Skin epidermis (tissue), 12 donors: ENCODE results near the gene IGSF10.

Experiments
- H3K27ac ChIP-seq, 21 experiments: fragments of 200-600 bp; sonication (generic) in 11 of 21; one replicate each; pipeline ENCODE4 v1.5.0; 2020; ENCODE audit warnings: mild to moderate bottlenecking in 3 of 21, inconsistent platforms in 2 of 21, moderate library complexity in 2 of 21
- H3K4me3 ChIP-seq, 7 experiments: fragments of 200-600 bp; sonication (generic) in 2 of 7; one replicate each; pipeline ENCODE4 v1.5.0; 2020; ENCODE audit warnings: inconsistent platforms in 2 of 7, mild to moderate bottlenecking in 2 of 7, moderate library complexity in 1 of 7

IGSF10 gene

GRCh38 chr3:151468284-151468917 lies 7.5 kb upstream of the IGSF10 start:
- Histone ChIP-seq H3K4me3 (no peak overlapping the region), H3K27ac (no peak overlapping the region)

- Histone ChIP-seq H3K4me3 (no peak overlapping the region), H3K27ac (no peak overlapping the region)
Measured at GRCh38 chr3:151467069-151467468, 6.2 kb upstream of the IGSF10 start.

GRCh38 chr3:151462991-151463390 lies 2.1 kb upstream of the IGSF10 start:
- Histone ChIP-seq H3K27ac (no peak overlapping the region), H3K4me3 (no peak overlapping the region)

- Histone ChIP-seq H3K4me3 (no peak overlapping the region), H3K27ac (no peak overlapping the region)
Measured at GRCh38 chr3:151462278-151462780, 1.5 kb upstream of the IGSF10 start.

- peak overlapping the region in 4 of 21 experiments; percentile 22 to 76 (median 27) for H3K27ac ChIP-seq
Measured at GRCh38 chr3:151460228-151460627, 633 bp downstream of the IGSF10 start.

GRCh38 chr3:151459358-151459757 lies 1.5 kb downstream of the IGSF10 start:
- Histone ChIP-seq H3K27ac (peak overlapping the region in 1 of 21 experiments; percentile 32), H3K4me3 (peak overlapping the region in 1 of 7 experiments; percentile 1)

More at GRCh38 chr3:151460228-151460627, 633 bp downstream of the IGSF10 start:
- peak overlapping the region; percentile 17 to 54 (median 33) for H3K4me3 ChIP-seq

GRCh38 chr3:151456065-151456464 lies 4.8 kb downstream of the IGSF10 start:
- H3K4me3 ChIP-seq, result no peak overlapping the region
- no peak overlapping the region for H3K27ac ChIP-seq

GRCh38 chr3:151452841-151453240 lies 8.0 kb downstream of the IGSF10 start:
- Histone ChIP-seq H3K4me3 (no peak overlapping the region), H3K27ac (no peak overlapping the region)

GRCh38 chr3:151452368-151452767 lies 8.5 kb downstream of the IGSF10 start:
- H3K27ac ChIP-seq, result no peak overlapping the region
- no peak overlapping the region for H3K4me3 ChIP-seq

GRCh38 chr3:151446002-151446340 lies 14.9 kb downstream of the IGSF10 start:
- Histone ChIP-seq H3K27ac (peak overlapping the region in 1 of 21 experiments; percentile 15), H3K4me3 (no peak overlapping the region)

GRCh38 chr3:151445273-151446001 lies 15.4 kb downstream of the IGSF10 start:
- no peak overlapping the region for H3K4me3 ChIP-seq
- peak overlapping the region in 2 of 21 experiments; percentile 15 to 16 for H3K27ac ChIP-seq

GRCh38 chr3:151443583-151443982 lies 17.3 kb downstream of the IGSF10 start:
- Histone ChIP-seq H3K4me3 (no peak overlapping the region), H3K27ac (no peak overlapping the region)

- H3K27ac ChIP-seq, result no peak overlapping the region
- H3K4me3 ChIP-seq, result no peak overlapping the region
Measured at GRCh38 chr3:151440940-151441339, 19.9 kb downstream of the IGSF10 start.

- H3K27ac ChIP-seq, result no peak overlapping the region
- no peak overlapping the region for H3K4me3 ChIP-seq
Measured at GRCh38 chr3:151439652-151440125, 21.2 kb downstream of the IGSF10 start.

- H3K4me3 ChIP-seq, result no peak overlapping the region
- no peak overlapping the region for H3K27ac ChIP-seq
Measured at GRCh38 chr3:151437906-151438305, 23.0 kb downstream of the IGSF10 start.

- no peak overlapping the region for H3K4me3 ChIP-seq
- no peak overlapping the region for H3K27ac ChIP-seq
Measured at GRCh38 chr3:151436675-151437446, 24.0 kb downstream of the IGSF10 start.

GRCh38 chr3:151434151-151434890 lies 26.5 kb downstream of the IGSF10 start:
- Histone ChIP-seq H3K27ac (no peak overlapping the region), H3K4me3 (no peak overlapping the region)

GRCh38 chr3:151432616-151433372 lies 28.1 kb downstream of the IGSF10 start:
- no peak overlapping the region for H3K4me3 ChIP-seq
- H3K27ac ChIP-seq, result no peak overlapping the region

- H3K27ac ChIP-seq, result peak overlapping the region in 1 of 21 experiments; percentile 48
- no peak overlapping the region for H3K4me3 ChIP-seq
Measured at GRCh38 chr3:151431940-151432339, 28.9 kb downstream of the IGSF10 start.
